Thyroid gland (tissue), 4 donors: ENCODE data around the gene GOLGA6C. TPM values are rescaled to one million over a fixed set of nuclear protein-coding genes. Genes with fewer than 3 reads are reported as not detected.

Experiments used
- DNase-seq, 2 donors: peaks; one replicate each; pipeline ENCODE4 v3.0.0-alpha.2; 2019
- H3K27ac ChIP-seq, 3 donors: fragments of 200-600 bp; sonication (generic); 1 replicate in 2 of 3; 2 replicates in 1 of 3; pipeline ENCODE4 v1.5.1; 2016 to 2019; ENCODE audit warnings: mild to moderate bottlenecking in 1 of 3, moderate library complexity in 1 of 3
- H3K27me3 ChIP-seq: fragments of 200-600 bp; sonication (generic); one replicate; pipeline ENCODE4 v1.5.1; 2019
- H3K36me3 ChIP-seq, 2 donors: fragments of 200-600 bp; sonication (generic); one replicate each; pipeline ENCODE4 v1.5.1; 2016 to 2019
- H3K4me1 ChIP-seq, 2 donors: fragments of 200-600 bp; sonication (generic); one replicate each; pipeline ENCODE4 v1.5.1; 2017 to 2019
- H3K4me3 ChIP-seq, 3 donors: fragments of 200-600 bp; sonication (generic); replicated peaks in 1 of 3; 1 replicate in 2 of 3; 2 replicates in 1 of 3; pipeline ENCODE4 v1.5.1; 2016; ENCODE audit warnings: mild to moderate bottlenecking in 1 of 3
- H3K9me3 ChIP-seq: fragments of 200-600 bp; sonication (generic); one replicate; pipeline ENCODE4 v1.5.1; 2017
- POLR2A ChIP-seq, 2 donors: fragments of 450-650 bp; IDR thresholded peaks; one replicate each; pipeline ENCODE4 v1.6.1; 2017; ENCODE audit warnings: antibody characterized with exemption in 2 of 2, mild to moderate bottlenecking in 2 of 2, moderate library complexity in 1 of 2
- WGBS, 2 donors: methylation state at CpG; one replicate each; pipeline ENCODE4 v1.1.5; 2017; 5-methylcytosine and 5-hydroxymethylcytosine counted together
- intact Hi-C: fragments of 100-400 bp; cut with DNase I; formaldehyde crosslinking; loops from one replicate; pipeline ENCODE4 v1.15.1; 2023
- total RNA-seq, 4 donors: library from RNA; depleted of rRNA; stranded (reverse); fragments of >200 nt; gene quantifications; one replicate each; pipeline ENCODE4 v1.2.3, GENCODE V29; 2016
- TF ChIP-seq, protein P1 (sequence below), 6 experiments: fragments of 200-600 bp in 3 of 6; fragments of 450-650 bp in 3 of 6; sonication (generic) in 3 of 6; IDR thresholded peaks; one replicate each; pipeline ENCODE4 v1.5.1; 2016 to 2019; ENCODE audit warnings: antibody characterized with exemption in 6 of 6, mild to moderate bottlenecking in 2 of 6, inconsistent platforms in 1 of 6, moderate library complexity in 1 of 6

The GOLGA6C gene
- total RNA-seq, 4 donors from 2014 or later: not detected

DNA sequence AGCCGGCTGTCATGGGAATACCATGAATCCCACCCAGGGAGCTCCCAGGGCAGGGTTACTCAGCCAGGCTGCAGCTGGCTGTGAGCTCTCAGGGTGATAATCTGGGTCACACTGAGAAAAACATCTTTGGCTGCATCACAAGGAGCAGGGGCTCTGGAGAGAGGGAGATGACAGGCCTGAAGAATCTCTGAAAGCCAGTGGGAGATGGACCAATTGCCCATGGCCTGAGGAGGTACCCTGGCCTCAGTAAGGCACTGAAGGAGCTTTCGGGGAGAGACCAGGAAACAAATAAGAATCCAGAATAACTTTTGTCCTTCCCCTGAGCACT lies 28.2 kb upstream of the GOLGA6C start:
- 82 to 88% methylated on average over 2 of the region's 2 CpGs for WGBS, 2 donors
- H3K4me3 ChIP-seq: no peak overlapping the region
- TF ChIP-seq, protein P1, sequence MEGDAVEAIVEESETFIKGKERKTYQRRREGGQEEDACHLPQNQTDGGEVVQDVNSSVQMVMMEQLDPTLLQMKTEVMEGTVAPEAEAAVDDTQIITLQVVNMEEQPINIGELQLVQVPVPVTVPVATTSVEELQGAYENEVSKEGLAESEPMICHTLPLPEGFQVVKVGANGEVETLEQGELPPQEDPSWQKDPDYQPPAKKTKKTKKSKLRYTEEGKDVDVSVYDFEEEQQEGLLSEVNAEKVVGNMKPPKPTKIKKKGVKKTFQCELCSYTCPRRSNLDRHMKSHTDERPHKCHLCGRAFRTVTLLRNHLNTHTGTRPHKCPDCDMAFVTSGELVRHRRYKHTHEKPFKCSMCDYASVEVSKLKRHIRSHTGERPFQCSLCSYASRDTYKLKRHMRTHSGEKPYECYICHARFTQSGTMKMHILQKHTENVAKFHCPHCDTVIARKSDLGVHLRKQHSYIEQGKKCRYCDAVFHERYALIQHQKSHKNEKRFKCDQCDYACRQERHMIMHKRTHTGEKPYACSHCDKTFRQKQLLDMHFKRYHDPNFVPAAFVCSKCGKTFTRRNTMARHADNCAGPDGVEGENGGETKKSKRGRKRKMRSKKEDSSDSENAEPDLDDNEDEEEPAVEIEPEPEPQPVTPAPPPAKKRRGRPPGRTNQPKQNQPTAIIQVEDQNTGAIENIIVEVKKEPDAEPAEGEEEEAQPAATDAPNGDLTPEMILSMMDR (IDR thresholded peaks at IDR 0.05): no peak
- no peak for TF ChIP-seq POLR2A (IDR thresholded peaks at IDR 0.05)
- no peaks in the 10 kb centered on the region for H3K4me1 ChIP-seq
- intact Hi-C loops: no loop called here
- H3K36me3 ChIP-seq: no peaks in the 10 kb centered on the region
- no peaks in the 10 kb centered on the region for H3K27me3 ChIP-seq
- no peak for DNase-seq
- no peaks in the 10 kb centered on the region for H3K9me3 ChIP-seq
- no peak overlapping the region for H3K27ac ChIP-seq

DNA sequence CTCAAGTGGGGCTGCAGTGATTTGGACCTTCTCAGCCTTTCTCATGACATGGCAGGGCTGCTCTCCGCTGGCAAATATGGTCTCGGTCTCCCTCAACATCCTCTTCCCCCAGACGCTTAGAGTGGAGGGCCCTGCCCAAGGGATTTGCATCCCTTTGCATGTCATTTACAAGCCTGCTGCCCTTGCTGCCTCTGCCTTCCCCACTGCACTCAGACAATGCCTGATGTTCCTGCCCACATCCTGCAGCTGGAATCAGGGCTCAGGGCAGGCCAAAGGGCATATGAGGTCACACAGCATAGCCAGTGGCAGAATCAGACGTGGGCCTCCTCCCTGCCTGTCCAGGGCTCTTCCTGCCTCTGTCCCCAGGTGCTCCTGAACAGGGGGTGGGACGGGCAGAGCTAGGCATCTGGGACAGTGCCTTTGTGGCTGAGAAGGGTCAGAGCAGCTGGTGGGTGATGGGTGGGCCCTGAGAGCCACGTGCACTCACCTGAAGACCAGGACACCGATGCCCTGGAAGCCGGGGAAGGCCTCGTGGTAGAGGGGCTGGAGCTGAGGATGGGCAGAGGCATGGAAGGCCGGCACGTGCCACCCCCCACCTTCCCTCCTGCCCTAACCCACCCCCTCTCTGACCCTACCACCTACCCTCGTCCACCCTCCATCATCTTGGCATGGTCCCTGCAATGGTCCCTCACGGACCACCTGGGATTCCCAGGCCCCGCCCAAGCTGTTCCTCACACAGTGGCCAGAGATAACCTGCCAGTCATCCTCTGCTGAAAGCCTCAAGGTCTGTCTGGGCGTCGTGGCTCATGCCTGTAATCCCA lies 27.4 kb upstream of the GOLGA6C start:
- Histone ChIP-seq H3K36me3 (no peaks in the 10 kb centered on the region), H3K9me3 (no peaks in the 10 kb centered on the region), H3K4me3 (no peak overlapping the region), H3K4me1 (no peaks in the 10 kb centered on the region), H3K27me3 (no peaks in the 10 kb centered on the region), H3K27ac (no peak overlapping the region)
- no peak for DNase-seq
- intact Hi-C loops: no loop called here
- WGBS, 2 donors: 78 to 80% methylated on average over 12 of the region's 16 CpGs
- TF ChIP-seq, protein P1 (IDR thresholded peaks at IDR 0.05): no peak
- TF ChIP-seq POLR2A (IDR thresholded peaks at IDR 0.05): no peak

DNA sequence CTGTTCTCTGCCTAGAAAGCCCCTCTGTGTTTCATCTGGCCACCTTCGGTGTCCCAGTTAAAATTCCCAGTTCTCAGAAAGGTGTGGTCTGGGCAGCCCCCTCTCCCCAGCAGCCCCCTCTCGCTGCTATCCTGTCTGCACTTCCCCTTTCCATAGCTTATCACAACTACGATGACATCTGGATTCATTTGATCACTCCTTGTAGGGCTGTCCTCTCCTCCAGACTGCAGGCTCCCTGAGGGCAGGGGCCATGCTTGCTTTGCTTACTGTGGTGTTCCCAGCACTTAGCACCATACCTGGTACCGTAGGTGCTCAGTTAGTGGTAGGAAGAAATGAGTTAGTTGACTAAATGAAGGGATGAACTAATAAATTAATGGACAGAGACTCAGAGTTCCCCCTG lies 26.3 kb upstream of the GOLGA6C start:
- Histone ChIP-seq H3K4me3 (no peak overlapping the region), H3K27me3 (no peaks in the 10 kb centered on the region), H3K36me3 (no peaks in the 10 kb centered on the region), H3K27ac (no peak overlapping the region), H3K4me1 (no peaks in the 10 kb centered on the region), H3K9me3 (no peaks in the 10 kb centered on the region)
- intact Hi-C loops: no loop called here
- 85 to 87% methylated on average over 4 of the region's 4 CpGs for WGBS, 2 donors
- TF ChIP-seq POLR2A (IDR thresholded peaks at IDR 0.05): no peak
- TF ChIP-seq, protein P1 (IDR thresholded peaks at IDR 0.05): no peak
- DNase-seq: no peak

DNA sequence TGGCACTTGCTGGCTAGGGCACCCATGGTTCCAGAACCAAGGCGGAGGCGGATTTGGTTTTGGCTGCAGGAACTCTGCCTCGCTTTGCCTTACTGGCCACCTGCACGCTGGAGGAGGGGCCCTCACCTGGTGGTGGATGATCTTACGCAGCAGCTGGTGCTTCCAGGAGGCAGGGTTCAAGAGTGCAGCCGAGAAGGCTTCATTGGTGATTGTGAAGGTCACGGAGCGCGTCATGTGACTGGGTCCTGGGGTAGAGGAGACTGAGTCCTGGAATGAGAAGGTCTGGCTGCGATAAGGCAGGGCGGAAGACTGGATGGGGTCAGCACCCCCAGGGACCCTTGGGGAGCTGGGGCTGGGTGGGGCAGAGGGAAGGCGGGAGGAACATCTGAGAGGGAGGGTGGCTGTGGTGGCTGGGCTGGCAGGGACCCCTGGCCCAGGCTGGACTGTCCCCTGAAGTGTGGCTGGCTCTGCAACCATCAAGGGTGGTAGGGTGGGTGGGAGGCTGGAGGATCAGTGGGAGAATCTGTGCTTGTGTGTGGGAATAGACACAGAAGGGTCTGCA lies 25.8 kb upstream of the GOLGA6C start:
- no peaks in the 10 kb centered on the region for H3K9me3 ChIP-seq
- no peaks in the 10 kb centered on the region for H3K36me3 ChIP-seq
- H3K4me1 ChIP-seq: no peaks in the 10 kb centered on the region
- no peaks in the 10 kb centered on the region for H3K27me3 ChIP-seq
- intact Hi-C loops: no loop called here
- H3K4me3 ChIP-seq: no peak overlapping the region
- WGBS, 2 donors: 89 to 97% methylated on average over 12 of the region's 12 CpGs
- no peak overlapping the region for H3K27ac ChIP-seq
- TF ChIP-seq, protein P1 (IDR thresholded peaks at IDR 0.05): no peak
- no peak for TF ChIP-seq POLR2A (IDR thresholded peaks at IDR 0.05)
- no peak for DNase-seq

DNA sequence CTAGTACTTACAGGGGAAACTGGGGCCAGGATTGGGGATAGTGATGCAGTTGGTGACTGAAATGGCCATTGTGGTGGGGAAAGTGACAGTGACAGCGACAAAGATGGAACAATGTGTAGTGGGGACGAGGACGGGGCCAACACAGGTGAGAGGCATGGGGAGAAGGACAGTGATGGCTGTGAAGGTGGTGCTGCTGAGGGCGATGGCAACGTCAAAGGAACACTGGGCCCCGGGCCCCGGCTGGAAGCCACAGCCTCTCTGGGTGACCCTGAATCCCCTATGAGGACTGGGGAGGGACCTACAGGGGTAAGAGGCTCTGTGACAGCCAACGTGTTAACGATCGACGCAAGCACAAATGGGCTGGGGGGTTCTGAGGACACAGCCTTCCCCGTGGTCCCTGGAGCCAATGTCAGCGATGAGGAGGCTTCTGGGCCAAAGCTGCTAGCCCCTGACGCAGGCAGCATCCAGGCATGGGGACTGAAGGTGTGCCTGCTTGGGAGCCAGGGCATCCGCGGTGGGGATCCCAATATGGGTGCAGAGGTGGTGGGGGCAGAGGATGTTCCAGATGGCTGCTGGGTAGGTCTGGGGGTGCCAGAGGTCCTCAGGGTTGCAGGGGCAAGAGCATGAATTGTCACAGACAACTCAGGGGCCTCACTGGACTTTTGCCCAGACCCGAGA lies 25.2 kb upstream of the GOLGA6C start:
- DNase-seq: no peak
- WGBS, 2 donors: 92 to 95% methylated on average over 17 of the region's 17 CpGs
- H3K9me3 ChIP-seq: no peaks in the 10 kb centered on the region
- no peak overlapping the region for H3K27ac ChIP-seq
- no peaks in the 10 kb centered on the region for H3K4me1 ChIP-seq
- no peak overlapping the region for H3K4me3 ChIP-seq
- no peaks in the 10 kb centered on the region for H3K36me3 ChIP-seq
- no peaks in the 10 kb centered on the region for H3K27me3 ChIP-seq
- TF ChIP-seq POLR2A (IDR thresholded peaks at IDR 0.05): no peak
- TF ChIP-seq, protein P1 (IDR thresholded peaks at IDR 0.05): no peak
- intact Hi-C loops: no loop called here
